H9 (cell line): ENCODE data around the gene ELK1. TPM values are rescaled to one million over a fixed set of nuclear protein-coding genes. Genes with fewer than 3 reads are reported as not detected.

Source experiments
- DNase-seq: peaks from one replicate; pipeline ENCODE4 v3.0.0-alpha.2; 2017
- H2AFZ ChIP-seq: one replicate; pipeline ENCODE4 v1.6.1; 2013; ENCODE audit warnings: mild to moderate bottlenecking, low read length, control low read depth, moderate library complexity
- H2AK5ac ChIP-seq: 2 replicates; pipeline ENCODE4 v1.6.1; 2013; ENCODE audit warnings: low read length, control low read depth, mixed read lengths; ENCODE audit not compliant: insufficient read length
- H2BK120ac ChIP-seq: one replicate; pipeline ENCODE4 v1.6.1; 2013; ENCODE audit warnings: low read depth, mild to moderate bottlenecking, low read length, control low read depth, inconsistent platforms; ENCODE audit not compliant: poor library complexity, severe bottlenecking
- H2BK12ac ChIP-seq: 2 replicates; pipeline ENCODE4 v1.6.1; 2013; ENCODE audit warnings: low read length, control low read depth, mixed read lengths, low read depth; ENCODE audit not compliant: insufficient read length
- H2BK15ac ChIP-seq: 2 replicates; pipeline ENCODE4 v1.6.1; 2013; ENCODE audit warnings: low read depth, low read length, control low read depth
- H2BK20ac ChIP-seq: one replicate; pipeline ENCODE4 v1.6.1; 2013; ENCODE audit warnings: low read depth, mild to moderate bottlenecking, low read length, control low read depth, inconsistent platforms; ENCODE audit not compliant: poor library complexity, severe bottlenecking
- H2BK5ac ChIP-seq: 2 replicates; pipeline ENCODE4 v1.6.1; 2013; ENCODE audit warnings: low read length, control low read depth, mixed read lengths; ENCODE audit not compliant: insufficient read length
- H3K14ac ChIP-seq: 2 replicates; pipeline ENCODE4 v1.6.1; 2013; ENCODE audit warnings: low read length, control low read depth; ENCODE audit not compliant: insufficient read depth
- H3K18ac ChIP-seq: 2 replicates; pipeline ENCODE4 v1.6.1; 2013; ENCODE audit warnings: low read depth, mild to moderate bottlenecking, mixed read lengths, low read length, control low read depth; ENCODE audit not compliant: insufficient read length
- H3K23ac ChIP-seq: 2 replicates; pipeline ENCODE4 v1.6.1; 2013; ENCODE audit warnings: low read length, control low read depth, mixed read lengths, low read depth; ENCODE audit not compliant: insufficient read length
- H3K23me2 ChIP-seq: 2 replicates; pipeline ENCODE4 v1.6.1; 2013; ENCODE audit warnings: low read depth, mild to moderate bottlenecking, mixed read lengths, low read length, control low read depth; ENCODE audit not compliant: insufficient read length, poor library complexity, severe bottlenecking
- H3K27ac ChIP-seq: 2 replicates; pipeline ENCODE4 v1.5.1; 2013; ENCODE audit warnings: low read length, control low read depth, mixed read lengths, low read depth; ENCODE audit not compliant: insufficient read length
- H3K27me3 ChIP-seq: 2 replicates; pipeline ENCODE4 v1.6.1; 2013; ENCODE audit warnings: low read length, control low read depth, inconsistent platforms; ENCODE audit not compliant: insufficient read depth
- H3K4ac ChIP-seq: 2 replicates; pipeline ENCODE4 v1.6.1; 2013; ENCODE audit warnings: low read depth, mild to moderate bottlenecking, control low read depth, inconsistent platforms, low read length, moderate library complexity
- H3K4me1 ChIP-seq: 2 replicates; pipeline ENCODE4 v1.6.1; 2013; ENCODE audit warnings: low read length, control low read depth, inconsistent platforms; ENCODE audit not compliant: insufficient read depth
- H3K4me2 ChIP-seq: 2 replicates; pipeline ENCODE4 v1.6.1; 2013; ENCODE audit warnings: low read length, control low read depth, mixed read lengths; ENCODE audit not compliant: insufficient read length, insufficient read depth
- H3K56ac ChIP-seq: 2 replicates; pipeline ENCODE4 v1.6.1; 2013; ENCODE audit warnings: low read depth, mild to moderate bottlenecking, mixed read lengths, low read length, control low read depth; ENCODE audit not compliant: insufficient read length
- H3K79me1 ChIP-seq: 2 replicates; pipeline ENCODE4 v1.6.1; 2013; ENCODE audit warnings: low read depth, mild to moderate bottlenecking, moderate library complexity, low read length, control low read depth, inconsistent platforms; ENCODE audit not compliant: insufficient read depth, poor library complexity, severe bottlenecking
- H3K79me2 ChIP-seq: 2 replicates; pipeline ENCODE4 v1.6.1; 2013; ENCODE audit warnings: low read length, control low read depth, inconsistent platforms; ENCODE audit not compliant: insufficient read depth
- H3K9ac ChIP-seq: 2 replicates; pipeline ENCODE4 v1.6.1; 2013; ENCODE audit warnings: low read length, control low read depth, mixed read lengths; ENCODE audit not compliant: insufficient read length; ENCODE audit errors: extremely low read depth
- H3K9me3 ChIP-seq: one replicate; pipeline ENCODE4 v1.6.1; 2013; ENCODE audit warnings: low read depth, low read length, inconsistent platforms; ENCODE audit not compliant: control insufficient read depth
- H3T11ph ChIP-seq: one replicate; pipeline ENCODE4 v1.6.1; 2013; ENCODE audit warnings: mild to moderate bottlenecking, low read length, control low read depth, inconsistent platforms
- H4K20me1 ChIP-seq: one replicate; pipeline ENCODE4 v1.6.1; 2013; ENCODE audit not compliant: control insufficient read depth, insufficient read length, insufficient read depth
- H4K5ac ChIP-seq: 2 replicates; pipeline ENCODE4 v1.6.1; 2013; ENCODE audit warnings: low read depth, mild to moderate bottlenecking, mixed read lengths, low read length, control low read depth; ENCODE audit not compliant: insufficient read length
- H4K8ac ChIP-seq: replicated peaks from 2 replicates; pipeline ENCODE4 v1.6.1; 2013; ENCODE audit warnings: low read length, control low read depth, mixed read lengths, low read depth; ENCODE audit not compliant: insufficient read length
- H4K91ac ChIP-seq: 2 replicates; pipeline ENCODE4 v1.6.1; 2013; ENCODE audit warnings: low read depth, mild to moderate bottlenecking, moderate library complexity, mixed read lengths, low read length, control low read depth; ENCODE audit not compliant: insufficient read length
- H3K27ac Mint-ChIP-seq, 3 experiments: 2 replicates in 2 of 3; 3 replicates in 1 of 3; pipeline ENCODE4 v1.8.0; 2020 to 2021; ENCODE audit warnings: mixed read lengths in 3 of 3, mild to moderate bottlenecking in 1 of 3, moderate library complexity in 1 of 3
- H3K27me3 Mint-ChIP-seq: 2 replicates; pipeline ENCODE4 v1.8.0; 2021; ENCODE audit warnings: low read depth, mild to moderate bottlenecking, moderate library complexity, mixed read lengths
- H3K36me3 Mint-ChIP-seq, 3 experiments: 2 replicates in 2 of 3; 3 replicates in 1 of 3; pipeline ENCODE4 v1.8.0; 2020 to 2021; ENCODE audit warnings: low read depth in 3 of 3, mixed read lengths in 3 of 3; ENCODE audit not compliant: insufficient read depth in 1 of 3
- H3K4me1 Mint-ChIP-seq, 2 experiments: 2 replicates each; pipeline ENCODE4 v1.8.0; 2020; ENCODE audit warnings: mixed read lengths in 2 of 2
- H3K4me3 Mint-ChIP-seq, 2 experiments: 2 replicates in 1 of 2; 3 replicates in 1 of 2; pipeline ENCODE4 v1.8.0; 2020 to 2021; ENCODE audit warnings: mild to moderate bottlenecking in 2 of 2, mixed read lengths in 2 of 2, moderate library complexity in 1 of 2
- H3K9me3 Mint-ChIP-seq, 2 experiments: 2 replicates in 1 of 2; 3 replicates in 1 of 2; pipeline ENCODE4 v1.8.0; 2020; ENCODE audit warnings: mild to moderate bottlenecking in 2 of 2, mixed read lengths in 2 of 2, moderate library complexity in 1 of 2
- WGBS: extraction: QIAGEN DNeasy Blood & Tissue Kit; methylation state at CpG from one replicate; pipeline ENCODE4 v1.1.7; 2013; ENCODE audit warnings: missing lambda C conversion rate, low lambda C conversion rate, mixed read lengths; ENCODE audit not compliant: insufficient read length; ENCODE audit errors: extremely low coverage; 5-methylcytosine and 5-hydroxymethylcytosine counted together
- long read RNA-seq: library from polyadenylated mRNA; unstranded; transcript quantifications from one replicate; pipeline ENCODE4 v2.0.0, GENCODE V29; 2020
- total RNA-seq: library from RNA; stranded (reverse); gene quantifications from 2 replicates; pipeline ENCODE4 v1.2.1, GENCODE V29; 2021
- TF ChIP-seq, protein P1 (sequence below): fragments of 200-600 bp; sonication (generic); conservative IDR thresholded peaks from 3 replicates; pipeline ENCODE4 v1.8.0; 2021; ENCODE audit warnings: antibody characterized with exemption, mild to moderate bottlenecking

The ELK1 gene, protein sequence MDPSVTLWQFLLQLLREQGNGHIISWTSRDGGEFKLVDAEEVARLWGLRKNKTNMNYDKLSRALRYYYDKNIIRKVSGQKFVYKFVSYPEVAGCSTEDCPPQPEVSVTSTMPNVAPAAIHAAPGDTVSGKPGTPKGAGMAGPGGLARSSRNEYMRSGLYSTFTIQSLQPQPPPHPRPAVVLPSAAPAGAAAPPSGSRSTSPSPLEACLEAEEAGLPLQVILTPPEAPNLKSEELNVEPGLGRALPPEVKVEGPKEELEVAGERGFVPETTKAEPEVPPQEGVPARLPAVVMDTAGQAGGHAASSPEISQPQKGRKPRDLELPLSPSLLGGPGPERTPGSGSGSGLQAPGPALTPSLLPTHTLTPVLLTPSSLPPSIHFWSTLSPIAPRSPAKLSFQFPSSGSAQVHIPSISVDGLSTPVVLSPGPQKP
- 49.2 and 49.8 TPM in 2 replicates for total RNA-seq
- long read RNA-seq, transcript ELK1-201 (6 exons, 2,695 nt): major isoform, 76 of 146 reads
- long read RNA-seq, transcript ELK1-203 (7 exons, 2,258 nt): minor isoform, 31 of 146 reads
- long read RNA-seq, partial matches to known transcripts: 35 of 146 reads
- long read RNA-seq, other reads (novel, unspliced or antisense): 4 of 146 reads

DNA sequence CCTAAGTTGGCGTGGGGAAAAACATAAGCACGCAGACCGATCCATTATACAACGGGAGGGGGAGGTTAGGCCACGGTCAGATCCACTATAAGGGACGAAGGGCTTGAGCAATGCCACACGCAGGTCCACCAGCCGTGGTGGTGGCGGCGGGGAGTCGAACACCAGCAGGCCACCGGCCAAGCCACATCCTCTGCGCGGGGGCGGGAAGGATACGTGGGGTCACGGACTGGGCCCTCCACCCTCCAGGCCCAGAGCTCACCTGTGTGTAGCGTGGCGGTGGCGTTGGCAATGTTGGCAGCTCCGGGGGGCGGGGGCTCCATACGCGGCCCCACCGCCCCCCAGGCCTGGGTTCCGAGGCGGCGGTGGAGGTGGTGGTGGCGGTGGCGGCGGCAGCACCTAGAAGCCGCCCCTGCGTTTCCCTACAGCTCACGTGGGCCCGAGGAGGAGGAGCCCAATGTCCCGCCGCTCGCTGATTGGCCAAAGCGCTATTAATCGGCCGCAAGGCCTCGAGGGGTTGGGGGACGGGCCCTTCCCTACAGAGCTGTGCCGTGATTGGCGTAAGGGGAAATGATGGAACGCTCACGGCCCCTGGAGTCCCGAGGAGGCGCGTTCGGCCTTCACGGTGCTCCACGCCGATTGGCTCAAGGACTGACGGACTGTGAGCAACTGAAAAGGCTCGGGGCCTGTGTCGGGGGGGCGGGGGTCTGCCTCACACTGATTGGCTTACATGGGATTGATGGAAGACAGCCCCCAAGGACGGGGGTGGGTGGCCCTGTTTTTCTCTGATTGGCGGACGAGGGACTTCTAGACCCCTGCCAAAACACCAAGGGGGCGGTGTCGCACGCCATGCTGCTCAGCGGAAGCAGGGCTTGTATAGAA is at the start of gene ELK1:
TSS of gene ELK1 (minus strand) at position 400 of the 879 bp plus-strand sequence. CDS start 9,122 bp downstream, outside the sequence.
- H2BK15ac ChIP-seq: no peak within 1 kb of the TSS
- no peaks in the 10 kb centered on the region for H3K23me2 ChIP-seq
- H2BK5ac ChIP-seq: no peak within 1 kb of the TSS
- H4K91ac ChIP-seq: no peak within 1 kb of the TSS
- H3K18ac ChIP-seq: peak within 1 kb of the TSS; percentile 50
- peak; percentile 99 for DNase-seq
- peaks cover 32 to 53% (median 37%) of the 10 kb centered on the region in 3 experiments for H3K36me3 Mint-ChIP-seq
- H4K8ac ChIP-seq: no peak within 1 kb of the TSS
- peaks cover 21 to 22% of the 10 kb centered on the region in 2 experiments for H3K4me1 Mint-ChIP-seq
- no peak within 1 kb of the TSS for H3T11ph ChIP-seq
- no peaks in the 10 kb centered on the region for H3K79me2 ChIP-seq
- H3K56ac ChIP-seq: no peak within 1 kb of the TSS
- no peaks in the 10 kb centered on the region for H4K20me1 ChIP-seq
- TF ChIP-seq, protein P1, sequence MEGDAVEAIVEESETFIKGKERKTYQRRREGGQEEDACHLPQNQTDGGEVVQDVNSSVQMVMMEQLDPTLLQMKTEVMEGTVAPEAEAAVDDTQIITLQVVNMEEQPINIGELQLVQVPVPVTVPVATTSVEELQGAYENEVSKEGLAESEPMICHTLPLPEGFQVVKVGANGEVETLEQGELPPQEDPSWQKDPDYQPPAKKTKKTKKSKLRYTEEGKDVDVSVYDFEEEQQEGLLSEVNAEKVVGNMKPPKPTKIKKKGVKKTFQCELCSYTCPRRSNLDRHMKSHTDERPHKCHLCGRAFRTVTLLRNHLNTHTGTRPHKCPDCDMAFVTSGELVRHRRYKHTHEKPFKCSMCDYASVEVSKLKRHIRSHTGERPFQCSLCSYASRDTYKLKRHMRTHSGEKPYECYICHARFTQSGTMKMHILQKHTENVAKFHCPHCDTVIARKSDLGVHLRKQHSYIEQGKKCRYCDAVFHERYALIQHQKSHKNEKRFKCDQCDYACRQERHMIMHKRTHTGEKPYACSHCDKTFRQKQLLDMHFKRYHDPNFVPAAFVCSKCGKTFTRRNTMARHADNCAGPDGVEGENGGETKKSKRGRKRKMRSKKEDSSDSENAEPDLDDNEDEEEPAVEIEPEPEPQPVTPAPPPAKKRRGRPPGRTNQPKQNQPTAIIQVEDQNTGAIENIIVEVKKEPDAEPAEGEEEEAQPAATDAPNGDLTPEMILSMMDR: no peak
- no peak within 1 kb of the TSS for H3K23ac ChIP-seq
- no peaks in the 10 kb centered on the region for H3K27me3 Mint-ChIP-seq
- H3K9ac ChIP-seq: peak within 1 kb of the TSS; percentile 77
- no peak within 1 kb of the TSS for H3K27ac ChIP-seq
- peak within 1 kb of the TSS; percentile 92 to 97 (median 94) for H3K27ac Mint-ChIP-seq
- H4K5ac ChIP-seq: no peak within 1 kb of the TSS
- H3K4ac ChIP-seq: no peak within 1 kb of the TSS
- H3K9me3 Mint-ChIP-seq: peaks cover 78 to 81% of the 10 kb centered on the region in 2 experiments
- peak within 1 kb of the TSS; percentile 70 for H3K4me2 ChIP-seq
- H3K4me3 Mint-ChIP-seq: peak within 1 kb of the TSS; percentile 83 to 87
- no peak within 1 kb of the TSS for H2BK20ac ChIP-seq
- peaks cover 2% of the 10 kb centered on the region for H3K79me1 ChIP-seq
- H2BK120ac ChIP-seq: no peak within 1 kb of the TSS
- H2AFZ ChIP-seq: no peak within 1 kb of the TSS
- no peak within 1 kb of the TSS for H2BK12ac ChIP-seq
- H3K9me3 ChIP-seq: peaks cover 42% of the 10 kb centered on the region
- H3K14ac ChIP-seq: peak within 1 kb of the TSS; percentile 73
- no CpG with 5 or more reads among the region's 65 CpGs for WGBS
- H3K27me3 ChIP-seq: no peaks in the 10 kb centered on the region
- H2AK5ac ChIP-seq: no peak within 1 kb of the TSS
- H3K4me1 ChIP-seq: no peaks in the 10 kb centered on the region; the same call in 1 of the 2 replicates
